Suppressor macrophage (primary cell): Measurements from ENCODE around the gene EVI5.
A peak's percentile ranks its signal among the peaks of the same experiment; 100 is the strongest.

Experiments used
- DNase-seq, 4 experiments: peaks; one replicate each; pipeline ENCODE4 v3.0.0-alpha.2; 2020 to 2022
- total RNA-seq, 17 experiments: gene quantifications; one replicate each; lab custom pipeline; 2026; ENCODE audit warnings: mixed read lengths in 6 of 17, inconsistent platforms in 3 of 17; lab: John Stamatoyannopoulos, UW

The EVI5 gene
- 20.7 to 98.3 (median 73.0) reads per million in 17 experiments for total RNA-seq

GRCh38 chr1:92784639-92785500 lies at the start of gene EVI5:
EVI5 (minus strand) TSS chr1:92785108; CDS start chr1:92736546, 48,562 bp downstream.
- DNase-seq: peak; percentile 96 to 99 (median 98)

GRCh38 chr1:92834617-92835016 lies 49.7 kb upstream of the EVI5 start:
- no peak for DNase-seq

- DNase-seq: no peak
Measured at GRCh38 chr1:92833840-92834239, 48.9 kb upstream of the EVI5 start.

DNA sequence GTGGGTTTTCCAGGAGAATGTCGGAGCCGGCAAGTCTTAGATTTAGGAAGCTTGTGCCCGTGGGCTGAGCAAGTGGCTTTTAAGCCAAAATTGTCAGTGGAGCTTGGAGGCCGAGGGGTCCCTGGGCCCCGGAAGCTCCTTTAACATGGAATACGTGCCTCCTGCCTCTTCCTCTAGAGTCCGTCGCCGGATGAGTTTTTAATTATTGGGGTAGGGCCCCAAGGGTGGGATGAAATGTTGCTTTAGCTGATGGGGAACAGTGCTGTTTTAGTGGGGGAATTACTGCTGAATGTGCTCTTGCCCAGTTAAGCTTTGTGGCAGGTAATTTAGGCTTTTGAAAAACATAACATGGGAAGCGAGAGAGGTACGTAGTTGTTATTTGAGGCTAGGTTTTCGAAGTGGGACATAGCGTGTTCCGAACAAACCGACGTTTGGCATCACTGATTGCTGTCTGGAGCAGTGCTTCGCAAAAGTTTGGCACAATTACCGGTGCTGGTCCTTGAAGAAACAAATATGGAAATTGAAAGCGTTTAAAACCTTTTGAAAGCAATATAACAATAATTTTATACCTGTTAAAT lies 47.7 kb upstream of the EVI5 start:
- peak in 2 of 4 experiments; percentile 7 to 16 for DNase-seq

DNA sequence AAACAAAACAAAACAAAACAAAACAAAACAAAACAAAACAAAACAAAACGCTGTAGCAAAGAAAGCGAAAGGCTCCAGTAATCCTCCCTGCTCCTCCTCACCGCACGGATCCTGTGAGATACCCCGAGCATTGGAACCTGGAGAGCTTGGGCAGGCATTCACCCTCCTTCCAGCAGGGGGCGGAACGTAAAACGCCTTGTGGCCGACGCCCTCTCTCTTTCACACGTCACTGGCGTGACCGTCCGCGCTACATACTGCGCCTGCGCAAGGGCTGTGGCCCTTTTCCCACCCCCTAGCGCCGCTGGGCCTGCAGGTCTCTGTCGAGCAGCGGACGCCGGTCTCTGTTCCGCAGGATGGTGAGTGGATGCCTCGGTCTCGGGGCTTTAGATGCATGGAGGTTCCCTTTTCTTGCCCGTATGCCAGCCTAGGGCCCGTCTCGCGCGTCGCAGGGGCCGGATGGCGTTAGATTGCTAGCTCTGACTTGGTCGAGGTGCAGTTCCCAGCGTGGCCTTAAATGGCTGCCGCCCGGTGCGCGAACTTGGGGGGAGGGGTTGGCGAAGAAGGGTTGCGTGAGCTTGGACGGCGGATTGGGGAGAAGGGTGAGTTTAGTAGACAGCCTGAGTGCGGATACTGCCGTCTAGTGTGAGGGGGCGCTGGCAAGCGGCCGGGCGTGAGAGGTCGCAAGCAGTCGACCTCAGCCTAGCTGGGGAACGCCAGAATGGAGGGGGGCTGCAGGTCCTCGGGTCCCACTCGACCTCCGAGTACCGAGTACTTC lies 47.0 kb upstream of the EVI5 start, which contains the start of gene RPL5:
TSS of gene RPL5 (plus strand) at position 279 of the 775 bp plus-strand sequence. CDS start at position 354, 75 bp downstream.
- peak; percentile 99 to 100 (median 99) for DNase-seq

DNA sequence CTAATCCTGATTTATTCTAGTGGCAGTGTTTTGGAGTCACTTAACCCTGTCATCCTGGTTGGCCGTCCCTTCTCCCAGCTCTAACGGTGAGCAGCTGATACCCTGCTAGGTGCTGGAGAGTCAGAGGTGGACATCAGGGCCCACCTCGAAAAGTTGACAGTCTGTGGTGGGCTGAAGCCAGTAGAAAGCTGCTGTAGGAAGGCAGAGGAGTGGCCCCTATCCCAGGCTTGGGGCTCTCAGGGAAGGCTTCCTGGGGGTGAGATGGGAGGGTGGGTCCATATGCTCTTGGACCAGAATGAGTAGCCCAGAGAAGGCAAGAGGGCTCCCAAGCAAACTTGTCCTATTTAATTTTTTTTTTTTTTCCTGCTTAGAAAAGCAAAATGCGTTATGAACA lies 46.5 kb upstream of the EVI5 start:
- no peak for DNase-seq

- no peak for DNase-seq
Measured at GRCh38 chr1:92826792-92827191, 41.9 kb upstream of the EVI5 start.

DNA sequence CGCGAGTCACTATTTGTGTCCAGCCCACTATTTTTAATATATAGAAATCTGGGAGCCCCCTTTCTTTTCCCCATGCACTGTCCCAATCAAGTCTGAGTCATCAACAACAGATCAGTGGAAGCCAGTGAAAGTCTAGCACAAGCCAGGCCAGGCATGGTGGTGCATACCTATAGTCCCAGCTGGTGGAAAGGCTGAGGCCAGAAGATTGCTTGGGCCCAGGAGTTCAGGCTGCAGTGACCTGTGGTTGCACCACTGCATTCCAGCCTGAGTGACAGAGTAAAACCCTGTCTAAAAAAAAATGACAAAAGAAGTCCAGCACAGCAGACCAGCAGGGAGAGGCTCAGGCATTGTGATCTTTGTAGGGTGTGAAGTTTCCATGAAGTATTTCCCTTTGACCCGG lies 38.0 kb upstream of the EVI5 start:
- DNase-seq: no peak

GRCh38 chr1:92820551-92820950 lies 35.6 kb upstream of the EVI5 start:
- DNase-seq: no peak

DNA sequence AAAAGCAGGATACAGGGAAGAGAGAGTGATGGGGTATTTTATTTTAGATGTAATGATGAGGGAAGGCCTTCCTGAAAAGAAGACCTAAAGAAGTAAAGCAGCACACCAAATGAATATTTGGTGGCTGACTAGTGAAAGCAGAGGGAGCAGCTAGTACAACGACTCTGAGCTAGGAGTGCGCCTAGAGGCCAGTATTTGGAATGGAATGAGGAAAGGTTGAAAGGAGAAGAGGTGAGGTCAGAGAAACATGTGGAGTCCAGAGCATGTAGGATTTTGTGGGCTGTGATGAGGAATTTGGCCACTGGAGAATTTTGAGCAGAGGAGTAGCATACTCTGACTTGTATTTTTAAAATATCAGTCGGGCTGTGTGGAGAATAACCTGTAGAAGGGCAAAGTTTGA lies 35.1 kb upstream of the EVI5 start:
- no peak for DNase-seq

DNA sequence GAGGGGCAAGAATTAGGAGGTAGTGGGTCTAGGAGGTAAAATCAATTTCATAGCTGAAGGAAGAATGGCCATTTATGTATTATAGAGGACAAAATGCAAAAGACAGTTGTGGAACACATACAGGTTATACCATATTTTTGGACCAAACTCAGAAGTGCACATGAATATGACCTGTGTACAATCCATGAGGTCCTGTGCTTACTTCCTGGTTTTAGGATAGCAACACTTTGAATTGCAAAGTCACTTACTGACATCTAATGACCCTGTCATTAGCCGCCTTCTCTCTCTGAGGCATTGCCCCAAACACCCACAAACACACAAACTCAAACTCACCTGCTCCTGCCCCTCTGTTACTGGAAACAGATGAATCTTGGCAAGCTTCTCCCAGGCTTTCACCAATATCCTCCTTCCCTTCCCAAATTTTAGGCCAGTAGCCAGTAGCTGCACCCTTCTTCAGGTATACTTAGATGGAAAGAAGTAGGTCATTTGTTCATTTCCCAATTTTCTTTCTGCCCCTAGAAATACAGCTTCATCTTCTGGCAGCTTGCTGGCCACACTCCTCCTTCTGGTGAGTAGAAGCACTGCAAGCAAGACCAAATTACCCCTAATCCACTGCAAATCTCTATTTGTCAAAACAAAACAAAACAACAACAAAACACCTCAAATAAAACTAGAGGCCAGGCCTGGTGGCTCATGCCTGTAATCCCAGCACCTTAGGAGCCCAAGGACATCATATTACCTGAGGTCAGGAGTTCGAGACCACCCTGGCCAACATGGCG lies 33.3 kb upstream of the EVI5 start:
- peak; percentile 37 to 73 (median 64) for DNase-seq

DNA sequence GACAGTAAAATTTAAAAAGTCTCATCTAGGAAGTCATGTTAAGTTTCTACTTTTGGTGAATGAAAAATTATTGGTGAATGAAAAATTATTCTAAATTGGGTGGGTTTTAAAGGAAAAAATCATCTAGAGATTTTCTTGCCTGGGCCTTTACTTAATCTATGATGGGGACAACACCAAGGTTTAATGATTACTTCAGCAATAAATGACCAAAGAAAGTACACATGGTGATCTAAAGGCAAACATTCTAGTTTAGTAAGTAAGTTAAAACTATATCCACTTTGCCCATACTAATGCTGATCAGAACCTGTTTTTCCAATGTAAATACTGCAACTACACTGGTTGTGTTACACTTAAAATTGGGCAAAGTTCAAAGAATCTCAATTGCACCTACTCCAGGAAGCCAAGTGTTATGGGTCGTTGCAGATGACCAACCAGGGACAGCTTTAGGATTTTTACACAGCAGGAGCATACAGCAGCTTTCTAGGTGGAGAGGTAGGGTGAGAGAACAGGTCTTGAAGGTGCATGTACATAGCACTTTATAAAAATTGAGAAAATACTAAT lies 32.3 kb upstream of the EVI5 start:
- no peak for DNase-seq

GRCh38 chr1:92816732-92817131 lies 31.8 kb upstream of the EVI5 start:
- DNase-seq: no peak

DNA sequence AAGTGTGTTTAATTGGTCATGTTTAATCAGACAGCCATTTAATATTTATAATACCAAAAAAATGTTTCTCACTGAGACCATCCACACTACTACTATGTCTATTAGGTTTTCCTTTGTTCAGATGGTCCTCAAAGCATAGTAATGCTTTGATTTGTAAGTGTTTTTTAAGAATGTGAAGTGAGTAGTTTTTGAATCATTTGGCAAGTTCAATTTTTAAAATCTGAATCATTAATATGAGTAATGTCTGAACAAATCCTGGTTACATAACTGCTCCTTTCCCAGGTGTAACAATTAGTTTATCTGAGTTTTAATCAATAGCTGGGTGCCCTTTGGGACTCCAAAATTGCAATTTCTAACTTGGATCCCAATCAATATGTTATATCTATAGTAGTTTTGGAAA lies 23.5 kb upstream of the EVI5 start:
- DNase-seq: no peak

- DNase-seq: no peak
Measured at GRCh38 chr1:92805216-92805615, 20.3 kb upstream of the EVI5 start.

DNA sequence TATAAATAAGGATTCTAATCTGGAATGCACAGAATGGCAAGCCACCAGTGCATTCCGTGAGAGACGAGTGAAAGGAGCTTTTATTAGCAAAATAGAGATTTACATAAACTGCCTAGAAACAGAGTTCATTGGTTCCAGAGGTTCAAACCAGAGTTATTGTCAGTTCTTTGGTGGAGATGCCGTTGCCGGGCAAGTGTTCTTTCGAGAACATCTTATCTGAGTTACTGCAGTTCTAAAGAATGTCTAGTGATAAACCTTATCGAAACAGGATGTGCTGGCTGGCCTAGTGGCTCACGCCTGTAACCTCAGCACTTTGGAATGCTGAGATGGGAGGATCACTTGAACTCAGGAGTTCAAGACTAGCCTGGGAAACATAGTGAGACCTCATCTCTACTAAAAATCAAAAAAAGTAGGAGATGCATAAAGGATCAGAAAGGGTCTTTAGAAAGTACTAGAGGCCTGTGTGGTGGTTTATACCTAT lies 19.9 kb upstream of the EVI5 start:
- peak; percentile 24 to 59 (median 45) for DNase-seq

- no peak for DNase-seq
Measured at GRCh38 chr1:92803140-92803887, 18.4 kb upstream of the EVI5 start.

DNA sequence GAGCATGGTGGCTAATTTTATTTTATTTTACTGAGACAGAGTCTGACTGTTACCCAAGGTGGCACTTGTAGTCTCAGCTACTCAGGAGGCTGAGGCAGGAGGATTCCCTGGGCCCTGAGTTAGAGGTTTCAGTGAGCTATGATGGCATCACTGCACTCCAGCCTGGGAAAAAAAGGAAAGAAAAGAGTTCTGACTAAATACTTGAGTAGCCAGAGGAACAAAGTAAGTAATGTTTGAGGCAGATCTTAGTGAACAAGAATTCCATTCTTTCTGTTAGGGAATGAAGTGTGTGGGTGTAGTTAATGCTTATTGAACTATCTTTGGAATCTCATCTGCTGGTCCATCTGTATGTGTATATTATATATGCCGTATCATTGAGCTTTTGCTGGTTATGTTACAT lies 13.1 kb upstream of the EVI5 start:
- no peak for DNase-seq

GRCh38 chr1:92797297-92797696 lies 12.4 kb upstream of the EVI5 start:
- DNase-seq: no peak

- peak in 2 of 4 experiments; percentile 43 to 53 for DNase-seq
Measured at GRCh38 chr1:92795166-92795565, 10.3 kb upstream of the EVI5 start.

DNA sequence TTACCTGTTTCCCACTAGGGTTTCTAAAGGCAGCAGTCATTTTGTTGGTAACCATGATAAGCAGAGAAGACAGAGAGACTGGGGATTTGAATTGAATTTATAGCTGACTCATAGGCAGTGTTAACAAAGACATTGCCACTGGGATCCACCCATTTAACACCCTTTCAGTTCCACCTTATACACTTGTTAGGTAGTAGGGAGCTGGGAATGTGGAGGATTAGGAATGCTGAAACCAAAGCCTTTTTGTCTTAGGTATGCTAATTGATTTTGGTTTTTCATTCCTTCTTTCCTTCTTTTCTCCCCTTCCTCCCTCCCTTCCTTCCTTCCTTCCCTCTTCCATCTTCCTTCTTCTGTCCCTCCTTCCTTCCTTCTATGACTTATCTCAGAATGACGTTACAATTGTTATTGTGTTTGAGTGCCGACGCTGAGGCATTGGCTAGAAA lies 7.5 kb upstream of the EVI5 start:
- DNase-seq: no peak
